GM18498 (cell line): ENCODE results near the gene CDH23.

Experiments used
- ATAC-seq: cut with Tn5 transposase; IDR thresholded peaks from one replicate; pipeline ENCODE4 v1.9.1; 2021; ENCODE audit warnings: mild to moderate bottlenecking, moderate library complexity; ENCODE audit not compliant: unreplicated experiment

The CDH23 gene

DNA sequence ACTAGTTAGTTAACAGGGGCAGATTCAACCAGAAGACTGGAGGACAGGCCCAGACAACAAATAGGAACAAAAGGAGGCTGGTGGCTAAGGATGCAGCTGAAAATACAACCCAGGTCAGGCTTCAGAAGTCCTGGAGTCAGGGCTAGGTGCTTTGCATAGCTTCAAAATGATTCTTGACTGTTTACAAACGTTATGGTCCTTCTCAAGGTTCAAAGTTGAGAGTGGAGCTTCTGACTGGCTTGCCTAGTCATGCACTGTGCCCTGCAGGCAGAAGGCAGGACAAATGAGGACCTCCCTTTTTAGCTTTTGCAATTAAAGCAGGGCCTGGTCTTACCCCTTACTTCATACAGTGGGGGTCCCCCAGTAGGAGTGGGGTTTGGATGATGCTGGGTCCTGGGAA, 4.4 kb upstream of the CDH23 start:
- no peak for ATAC-seq

DNA sequence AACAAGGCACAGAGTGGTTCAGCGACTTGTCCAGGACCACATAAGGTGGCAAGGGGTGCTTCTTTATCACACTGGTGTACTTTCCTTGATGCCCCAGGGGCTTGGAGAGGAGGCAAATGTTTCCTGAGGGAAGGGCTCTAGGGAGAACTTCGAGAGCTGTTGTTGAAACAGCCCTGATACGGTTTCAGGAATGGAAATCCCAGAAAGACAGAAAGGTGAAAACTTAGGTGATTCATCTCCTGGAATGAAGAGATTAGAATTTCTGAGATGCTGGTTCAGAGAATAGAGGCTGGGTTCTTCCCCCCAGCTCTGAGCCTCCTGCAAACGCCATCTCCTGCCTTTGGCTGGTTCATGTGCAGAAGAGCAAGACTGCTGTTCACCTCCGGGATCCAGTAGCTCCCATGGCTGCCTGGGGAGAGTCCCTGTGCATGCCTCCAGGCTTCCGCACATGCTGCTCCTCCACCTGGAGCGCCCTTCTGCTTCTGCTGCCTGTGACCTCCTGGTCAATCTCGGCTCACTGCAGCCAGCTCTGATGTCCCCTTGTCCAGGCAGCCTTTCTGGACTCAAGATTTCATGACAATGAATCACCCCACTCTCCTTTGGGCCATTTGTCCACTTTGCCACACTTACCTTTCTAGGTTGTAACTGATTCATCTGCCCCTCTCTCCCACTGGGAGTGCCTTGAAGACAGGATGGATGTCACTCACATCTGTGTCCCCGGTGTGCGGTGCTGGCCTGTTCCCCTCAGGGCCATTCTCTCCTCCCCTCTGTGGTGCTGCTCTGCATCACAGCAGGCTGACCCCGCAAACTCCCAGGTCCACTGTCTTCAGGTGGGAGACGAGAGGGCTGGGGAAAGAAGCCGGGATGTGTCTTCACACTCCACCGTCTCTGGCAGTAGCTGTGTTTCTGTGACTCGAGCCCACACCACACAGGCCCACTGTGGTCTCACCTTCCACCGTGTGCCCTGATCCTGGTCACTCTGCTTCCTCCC, 3.6 kb upstream of the CDH23 start:
- no peak for ATAC-seq

DNA sequence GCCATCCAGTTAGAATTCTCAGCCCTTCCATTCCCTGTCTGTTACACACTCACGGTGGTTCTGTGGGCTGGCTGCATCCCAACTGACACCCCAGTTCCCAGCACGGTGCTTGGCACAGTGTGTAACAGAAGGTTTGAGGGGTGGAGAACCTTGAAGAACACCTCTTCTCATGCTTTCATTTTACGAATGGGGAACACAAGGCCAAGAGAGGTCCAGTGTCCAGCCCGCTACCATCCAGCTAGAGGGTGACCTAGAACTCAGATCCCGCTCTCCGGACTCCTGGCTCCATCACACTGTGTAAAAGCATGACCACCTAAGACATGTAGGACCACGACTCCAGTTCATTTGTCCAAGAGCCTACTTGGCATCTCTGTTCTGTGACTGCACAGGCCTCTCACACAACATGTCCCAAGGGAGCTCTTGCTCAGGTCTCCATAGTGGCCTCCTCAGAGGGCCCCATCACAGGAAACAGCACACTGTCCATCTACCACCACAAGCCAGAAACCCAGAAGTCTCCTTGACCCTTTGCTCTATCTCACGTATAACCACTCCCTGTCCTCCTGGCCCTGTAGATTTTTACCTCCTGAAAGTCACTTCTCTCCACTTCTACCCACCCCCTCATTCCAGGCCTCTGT, 2.8 kb upstream of the CDH23 start:
- ATAC-seq = no peak

DNA sequence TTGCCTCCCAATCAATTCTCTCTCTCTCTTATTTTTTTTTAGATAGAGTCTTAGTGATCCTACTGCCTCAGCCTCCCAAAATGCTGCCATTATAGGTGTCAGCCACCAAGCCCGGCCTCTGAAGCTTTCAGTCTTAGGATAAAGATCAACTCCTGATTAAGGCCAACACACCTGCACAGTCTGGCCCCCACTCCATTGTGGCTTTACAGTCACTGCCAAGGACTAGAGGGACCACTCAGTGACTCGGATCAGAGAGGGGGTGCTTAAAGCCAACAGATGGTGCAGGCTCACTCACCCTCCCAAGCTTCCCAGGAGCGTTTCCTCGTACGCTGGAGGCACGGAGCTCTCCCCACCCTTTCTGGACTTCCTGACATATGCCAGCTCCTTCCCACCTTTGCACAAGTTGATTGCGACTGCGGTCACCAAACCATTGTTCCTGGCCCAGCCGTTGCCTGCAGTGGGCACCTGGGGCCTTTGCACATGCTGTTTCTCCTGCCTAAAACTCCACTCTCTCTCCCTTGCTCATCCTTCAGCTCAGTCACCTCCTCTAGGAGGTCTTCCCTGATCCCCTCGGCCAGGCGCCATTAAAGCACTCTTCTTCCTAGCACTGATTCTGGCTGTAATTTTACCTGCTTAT, 1.7 kb upstream of the CDH23 start:
- no peak for ATAC-seq

DNA sequence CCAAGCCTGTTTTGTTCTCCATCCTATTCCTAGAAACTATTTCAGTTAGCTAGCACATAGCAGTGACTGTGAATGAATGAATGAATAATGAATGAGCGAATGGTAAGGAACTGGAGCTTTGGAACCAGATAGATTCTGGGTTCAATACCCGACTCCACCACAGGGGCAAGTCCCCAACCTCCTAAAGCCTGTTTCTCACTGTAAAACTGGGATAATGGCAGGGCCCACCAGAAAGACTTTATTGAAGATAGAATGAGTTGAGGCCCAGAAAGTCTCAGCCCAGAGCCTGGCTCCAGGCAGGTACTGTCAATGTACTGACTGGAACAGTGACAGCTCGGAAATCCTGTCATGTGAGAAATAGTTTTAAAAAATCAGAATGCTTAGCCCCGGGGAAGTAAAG, 1.1 kb upstream of the CDH23 start:
- ATAC-seq = no peak

DNA sequence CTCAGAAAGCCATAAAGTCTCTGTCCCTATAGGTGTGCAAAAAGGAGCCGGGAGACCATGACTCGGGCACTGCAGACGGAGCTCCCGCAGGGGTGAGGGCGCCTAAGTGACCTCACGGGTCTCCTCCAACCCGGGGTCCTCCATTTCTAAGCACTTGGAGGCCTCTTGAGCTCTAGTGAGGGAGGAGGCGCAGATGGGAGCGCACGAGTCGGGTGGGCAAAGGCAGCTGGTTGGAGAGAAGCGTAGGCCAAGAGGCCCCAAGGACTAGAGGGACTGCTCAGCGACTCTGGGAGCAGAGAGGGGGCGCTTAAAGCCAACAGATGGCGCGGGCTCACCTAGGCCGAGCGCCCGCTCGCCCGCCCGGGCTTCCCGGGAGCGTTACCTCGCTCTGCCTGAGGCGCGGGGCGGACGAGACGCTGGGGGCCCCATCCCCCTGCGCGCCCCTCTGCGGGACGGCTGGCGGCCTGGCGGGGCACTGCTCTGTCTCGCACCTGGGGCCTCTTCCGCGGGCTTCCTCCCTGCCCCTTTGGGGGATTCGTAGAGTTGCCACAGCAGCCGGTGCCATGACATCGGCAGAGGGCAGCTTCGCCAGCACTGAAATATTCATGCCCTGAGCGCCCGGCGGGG, 523 bp upstream of the CDH23 start:
- no peak for ATAC-seq

DNA sequence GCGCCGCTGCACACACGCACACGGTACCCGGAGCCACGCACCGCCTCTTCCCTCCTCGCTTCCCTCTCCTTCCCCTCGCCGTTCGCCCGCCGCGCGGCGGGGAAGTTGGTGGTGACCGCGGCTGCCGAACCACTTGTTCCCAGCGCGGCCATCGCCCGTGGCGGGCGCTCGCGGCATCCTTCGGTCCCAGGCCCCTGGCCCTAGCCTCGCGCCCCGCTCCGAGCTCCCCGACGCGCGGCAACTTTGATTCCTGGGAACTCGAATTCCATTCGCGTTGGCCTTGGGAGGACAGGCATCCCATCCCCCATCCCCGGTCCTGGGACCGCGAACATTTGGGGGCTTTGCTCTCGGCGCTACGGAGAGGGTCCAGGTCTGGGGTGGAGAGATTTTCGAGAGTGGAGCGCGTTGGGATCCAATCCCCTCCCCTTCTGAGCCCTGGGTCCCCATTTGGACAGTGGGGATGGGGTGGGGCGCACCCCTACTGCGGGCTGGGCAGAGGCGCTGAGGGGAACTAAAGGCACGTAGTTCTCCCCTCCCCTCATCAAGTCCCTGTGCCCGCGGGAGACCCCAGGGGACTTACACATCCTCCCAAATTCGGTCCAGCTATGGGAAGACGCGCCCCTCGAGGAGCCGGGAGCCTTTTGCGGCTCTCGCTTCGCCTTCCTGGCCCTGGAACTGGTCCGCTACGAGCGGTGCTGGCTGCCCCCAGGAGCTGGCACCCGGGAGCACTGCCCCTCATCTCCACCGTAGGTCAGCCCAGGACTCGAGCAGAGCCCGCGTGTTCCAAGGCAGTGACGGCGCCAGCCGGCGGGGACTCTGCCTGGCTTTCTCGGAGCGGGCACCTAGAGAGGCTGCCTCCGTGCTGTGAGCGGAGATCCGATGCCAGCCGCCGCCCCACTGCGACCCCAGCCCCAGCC, 834 bp downstream of the CDH23 start:
- ATAC-seq = no peak

DNA sequence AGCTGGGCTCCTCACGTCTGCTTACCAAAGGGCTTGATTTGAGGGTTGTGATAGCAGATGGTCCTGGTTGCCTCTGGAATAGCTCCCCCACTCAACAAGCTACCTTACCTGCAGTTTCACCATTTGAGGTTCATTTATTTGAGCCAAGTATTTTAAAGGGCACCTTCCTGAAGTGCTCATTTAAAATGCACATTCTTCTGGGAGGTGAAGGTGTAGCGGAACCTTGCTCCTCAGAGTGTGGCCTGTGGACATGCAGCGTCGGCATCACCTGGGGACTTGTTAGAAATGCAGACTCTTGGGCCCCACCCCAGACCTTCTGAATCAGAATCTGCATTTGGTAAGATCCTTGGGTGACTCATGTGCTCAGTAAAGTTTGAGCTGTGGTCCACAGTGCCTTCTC, 2.3 kb downstream of the CDH23 start:
- no peak for ATAC-seq

DNA sequence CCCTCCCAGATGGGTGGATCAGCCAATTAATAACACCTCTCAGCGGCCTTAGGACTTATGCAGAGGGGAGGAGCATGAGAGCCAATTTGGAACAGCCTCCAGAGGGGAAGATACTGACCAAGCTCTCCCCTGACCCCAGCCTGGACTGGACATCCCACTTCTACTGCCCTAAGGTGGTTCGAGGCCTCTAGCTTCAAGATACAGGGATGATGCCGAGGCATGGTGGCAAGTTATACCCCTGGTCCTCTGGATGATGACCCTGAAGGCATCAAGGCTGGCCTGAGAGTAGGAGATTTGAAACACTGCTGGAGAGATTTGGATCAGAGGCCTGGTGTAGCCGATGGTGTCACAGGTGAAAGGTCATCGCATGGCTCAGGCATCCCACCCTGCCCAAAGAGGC, 3.2 kb downstream of the CDH23 start:
- no peak for ATAC-seq

DNA sequence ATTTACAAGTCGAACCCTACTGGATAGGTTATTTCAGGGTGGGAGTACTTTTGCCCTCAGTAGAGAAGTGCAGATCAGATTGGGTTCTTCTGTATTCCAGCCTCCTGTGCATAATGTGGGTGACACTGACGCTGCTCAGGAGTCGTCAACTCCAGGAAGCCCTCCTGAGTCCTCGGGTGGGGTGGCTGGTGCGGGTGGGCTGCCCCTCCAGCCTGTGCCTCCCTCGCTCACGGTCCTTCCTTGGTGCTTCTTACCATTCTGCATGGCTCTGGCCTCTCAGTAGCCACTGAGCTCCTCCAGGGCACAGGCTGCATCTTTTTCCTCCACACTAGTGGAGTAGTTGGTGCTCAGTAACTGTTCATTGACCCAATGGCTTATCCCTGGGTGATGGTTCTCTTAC, 4.3 kb downstream of the CDH23 start:
- no peak for ATAC-seq

DNA sequence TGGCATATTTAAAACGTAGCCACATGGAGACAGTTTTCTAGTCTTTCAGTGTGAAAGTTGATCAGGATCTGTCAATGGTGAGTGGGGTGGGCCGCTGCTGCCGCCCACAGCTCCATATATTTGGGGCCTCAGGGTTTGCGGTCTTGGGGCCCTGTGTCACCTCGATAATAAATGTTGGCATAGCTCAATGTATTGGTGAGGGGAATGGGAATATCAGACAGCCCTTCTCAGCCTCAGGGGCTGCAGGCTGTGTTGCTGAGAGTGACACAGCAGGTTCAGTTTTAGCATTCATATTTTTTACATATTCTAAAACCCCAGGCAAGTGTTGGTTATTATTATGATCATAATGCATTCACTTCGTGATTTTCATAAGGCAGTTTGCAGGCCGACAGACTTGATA, 5.3 kb downstream of the CDH23 start:
- no peak for ATAC-seq

DNA sequence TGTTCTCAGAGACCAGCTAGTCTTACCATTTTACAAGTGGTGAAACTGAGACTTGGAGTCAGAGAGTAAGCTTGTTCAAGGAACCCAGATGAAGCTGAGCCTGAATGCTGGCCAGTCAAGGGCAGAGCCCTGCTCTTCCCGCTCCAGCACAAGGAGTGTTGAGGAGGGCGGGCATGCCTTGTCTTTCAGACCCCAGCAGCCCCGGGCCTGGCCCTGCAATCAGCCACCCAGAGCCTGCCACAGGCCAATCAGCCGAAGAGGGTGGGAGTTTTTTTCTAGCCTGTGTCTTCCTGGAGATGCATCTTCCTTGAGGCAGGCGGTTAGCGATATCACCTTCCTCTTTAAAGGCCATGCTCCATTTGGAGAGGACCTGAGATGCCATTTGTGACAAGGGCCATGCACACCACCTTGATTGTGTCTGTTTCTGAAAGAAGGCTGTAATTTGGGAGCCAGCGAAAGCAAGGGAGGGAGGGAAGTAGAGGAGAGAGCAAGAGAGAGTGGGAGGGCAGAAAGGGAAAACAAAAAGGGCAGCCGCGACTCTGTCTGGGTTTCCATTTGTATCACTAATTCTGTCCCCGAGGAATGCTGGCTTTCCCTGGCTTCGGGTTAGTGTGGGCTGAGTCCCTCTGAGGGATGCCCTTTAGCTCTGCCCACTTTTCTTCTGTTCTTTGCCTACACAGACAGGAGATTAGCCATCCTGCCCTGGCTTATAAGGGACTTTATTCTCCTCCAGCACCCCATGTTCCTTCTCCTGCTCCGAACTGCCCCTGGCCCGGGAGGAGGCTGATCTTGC, 8.0 kb downstream of the CDH23 start:
- ATAC-seq = no peak

DNA sequence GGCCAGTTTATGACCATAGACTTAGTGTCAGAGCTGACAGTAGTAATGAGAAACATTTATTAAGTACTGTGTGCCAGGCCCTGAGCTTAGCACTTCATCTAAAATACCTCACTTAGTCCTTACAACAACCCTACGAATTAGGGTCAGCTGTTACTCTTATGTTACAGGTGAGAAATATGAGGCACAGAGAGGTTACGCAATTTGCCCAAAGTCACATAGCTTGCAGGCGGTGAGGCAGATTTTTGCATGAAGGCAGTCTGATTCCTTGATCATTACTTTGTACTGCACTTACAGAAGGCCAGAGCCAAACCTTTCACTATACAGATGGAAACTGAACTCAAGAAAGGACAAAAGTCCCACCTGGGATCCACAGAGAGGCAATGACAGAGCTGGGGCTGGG, 10.2 kb downstream of the CDH23 start:
- ATAC-seq = no peak

DNA sequence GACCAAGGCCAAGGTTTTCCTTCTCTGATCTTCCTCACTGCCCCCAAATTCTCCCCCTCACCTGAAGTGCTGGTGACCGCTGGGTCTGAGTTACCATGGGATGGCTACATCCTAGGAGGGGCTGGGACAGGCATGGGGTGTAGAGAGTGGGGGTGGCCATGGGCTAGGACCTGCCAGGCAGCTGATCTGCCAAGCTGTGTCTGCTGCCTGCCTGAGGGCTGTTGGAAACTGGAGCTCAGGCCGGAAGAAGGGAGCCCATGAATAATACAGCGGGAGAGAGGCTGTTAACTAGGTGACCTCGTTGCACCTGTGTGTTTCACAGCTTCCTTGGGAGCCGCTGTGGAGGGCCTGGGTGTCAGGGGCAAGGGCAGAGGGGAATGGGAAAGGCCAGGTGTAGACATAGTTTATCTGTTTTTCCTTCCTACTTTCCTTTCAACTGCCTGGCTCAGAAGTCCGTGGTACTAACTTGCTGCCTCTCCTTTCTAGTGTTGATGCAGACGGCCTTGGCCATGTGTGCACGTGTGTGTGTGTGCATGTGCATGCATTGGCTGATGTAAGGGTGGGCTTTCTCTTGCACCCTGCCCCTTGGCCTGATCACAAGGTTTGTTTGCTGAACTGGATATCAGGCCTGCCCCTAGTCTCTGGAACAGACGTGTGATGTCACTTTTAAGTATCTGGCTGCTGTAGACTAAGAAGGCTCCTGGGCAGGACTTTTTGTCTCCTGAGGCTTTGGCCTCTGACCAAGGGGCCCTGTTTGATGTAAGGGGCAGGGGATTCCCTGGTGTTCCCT, 11.9 kb downstream of the CDH23 start:
- ATAC-seq = no peak

DNA sequence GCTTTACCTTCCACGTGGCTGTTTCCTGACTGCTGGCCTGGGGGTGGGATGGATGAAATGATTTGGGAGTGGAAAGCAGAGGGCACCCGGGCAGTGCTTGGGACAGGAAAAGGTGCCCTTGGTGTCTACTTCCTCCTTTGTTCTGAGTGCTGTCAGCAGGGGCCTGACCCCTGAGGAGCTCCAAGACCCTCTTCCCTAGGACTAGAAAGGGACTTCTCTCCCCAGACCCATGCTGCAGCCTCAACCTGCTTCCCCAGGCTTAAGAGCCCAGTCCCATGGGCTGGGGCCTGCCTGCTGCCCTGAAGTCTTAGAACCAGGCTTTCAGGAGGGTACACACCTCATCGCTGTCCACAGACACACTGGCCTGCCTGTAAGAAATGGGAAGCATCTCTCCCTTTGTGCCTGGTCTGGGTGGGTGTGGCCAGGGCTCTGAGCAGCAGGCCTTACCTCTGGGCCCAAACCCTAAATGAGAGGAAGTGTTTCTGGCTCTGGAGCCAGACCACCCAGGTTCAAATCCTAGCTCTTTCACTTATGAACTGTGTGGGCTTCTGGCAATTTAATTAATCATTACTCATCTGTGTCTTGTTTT, 12.9 kb downstream of the CDH23 start:
- no peak for ATAC-seq

DNA sequence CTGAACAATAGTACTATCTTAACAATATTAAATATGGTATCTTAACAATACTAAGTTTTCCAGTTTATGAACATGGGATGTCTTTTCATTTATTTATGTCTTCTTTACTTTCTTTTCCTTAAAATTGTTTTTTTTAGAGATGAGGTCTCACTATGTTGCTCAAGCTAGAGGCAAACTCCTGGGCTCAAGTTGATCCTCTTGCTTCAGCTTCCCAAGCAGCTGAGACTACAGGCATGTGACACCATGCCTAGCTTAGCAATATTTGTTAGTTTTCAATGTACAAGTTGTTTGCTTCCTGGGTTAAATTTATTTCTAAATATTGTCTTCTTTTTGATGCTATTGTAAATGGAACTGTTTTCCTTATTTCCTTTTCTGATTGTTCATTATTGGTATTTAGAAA, 16.9 kb downstream of the CDH23 start:
- no peak for ATAC-seq

DNA sequence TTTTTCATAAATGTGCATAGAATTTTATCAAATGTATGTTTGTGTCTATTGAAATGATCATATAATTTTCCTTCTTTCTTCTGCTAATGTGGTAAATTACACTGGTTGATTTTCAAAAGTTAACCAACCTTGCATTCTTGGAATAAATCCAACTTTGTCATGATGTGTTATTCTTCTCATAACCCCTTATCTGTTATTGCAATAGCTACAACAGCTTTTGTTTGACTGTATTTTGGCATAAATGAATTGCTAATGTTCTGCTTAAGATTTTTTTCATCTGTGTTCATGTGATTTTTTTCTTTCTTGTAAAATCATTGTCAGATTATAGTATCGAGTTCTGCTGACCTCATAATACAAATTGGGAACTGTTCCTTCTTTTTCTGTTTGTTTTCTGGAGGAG, 17.6 kb downstream of the CDH23 start:
- no peak for ATAC-seq

DNA sequence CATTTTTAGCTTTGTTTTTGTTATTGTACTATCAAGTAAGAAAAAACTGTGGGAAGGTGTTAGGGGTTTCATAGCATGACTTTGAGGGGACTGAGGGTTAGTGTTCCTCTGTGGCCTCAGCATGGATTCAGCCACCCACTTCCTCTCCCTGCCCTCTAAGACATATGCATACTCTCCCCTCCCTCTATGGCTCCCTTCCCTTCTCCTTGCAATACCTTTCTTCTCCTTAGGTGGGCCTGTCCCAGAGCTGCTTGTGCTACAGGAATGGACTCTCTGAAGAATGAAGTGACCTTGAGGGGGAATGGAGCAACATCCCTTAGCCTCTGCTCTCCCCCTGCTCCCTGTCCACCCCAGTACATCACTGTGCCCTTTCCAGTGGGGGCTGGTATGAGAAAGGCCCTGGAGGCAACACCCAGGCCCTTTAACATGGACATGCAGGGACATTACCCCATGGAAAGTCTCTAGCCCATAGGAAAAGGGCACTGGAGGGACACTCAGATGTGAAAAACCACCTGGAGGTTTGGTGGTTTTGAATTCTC, 22.4 kb downstream of the CDH23 start:
- no peak for ATAC-seq
